Mesenchymal stem cell (in vitro differentiated cells and primary cell): Measurements from ENCODE around the gene DPP6.
A peak's percentile ranks its signal among the peaks of the same experiment; 100 is the strongest.

Source experiments
- DNase-seq: peaks from one replicate; pipeline ENCODE4 v3.0.0-alpha.2; 2013
- H2AFZ ChIP-seq: one replicate; pipeline ENCODE4 v1.6.1; 2013; ENCODE audit warnings: low read depth, mild to moderate bottlenecking, control low read depth, inconsistent platforms, low read length, moderate library complexity
- H2AK5ac ChIP-seq: 2 replicates; pipeline ENCODE4 v1.6.1; 2013; ENCODE audit warnings: low read length, moderate library complexity, mild to moderate bottlenecking, inconsistent platforms; ENCODE audit not compliant: severe bottlenecking
- H2BK120ac ChIP-seq: one replicate; pipeline ENCODE4 v1.6.1; 2013; ENCODE audit warnings: low read depth, mild to moderate bottlenecking, inconsistent platforms, low read length, moderate library complexity
- H2BK12ac ChIP-seq, 2 experiments: one replicate each; pipeline ENCODE4 v1.6.1; 2013; ENCODE audit warnings: inconsistent platforms in 2 of 2, low read length in 2 of 2, mild to moderate bottlenecking in 2 of 2, moderate library complexity in 2 of 2, control low read depth in 1 of 2
- H2BK15ac ChIP-seq: one replicate; pipeline ENCODE4 v1.6.1; 2013; ENCODE audit warnings: mild to moderate bottlenecking, low read depth, inconsistent platforms; ENCODE audit not compliant: poor library complexity, severe bottlenecking
- H2BK5ac ChIP-seq: 2 replicates; pipeline ENCODE4 v1.6.1; 2013; ENCODE audit warnings: low read depth, mild to moderate bottlenecking, low read length, control low read depth, inconsistent platforms; ENCODE audit not compliant: poor library complexity, severe bottlenecking
- H3K14ac ChIP-seq, 2 experiments: one replicate each; pipeline ENCODE4 v1.6.1; 2013; ENCODE audit warnings: inconsistent platforms in 2 of 2, low read length in 2 of 2, control low read depth in 1 of 2, mild to moderate bottlenecking in 1 of 2, moderate library complexity in 1 of 2
- H3K18ac ChIP-seq, 2 experiments: one replicate each; pipeline ENCODE4 v1.6.1; 2013; ENCODE audit warnings: inconsistent platforms in 2 of 2, low read length in 2 of 2, control low read depth in 1 of 2, low read depth in 1 of 2, mild to moderate bottlenecking in 1 of 2
- H3K23ac ChIP-seq, 2 experiments: one replicate each; pipeline ENCODE4 v1.6.1; 2013; ENCODE audit warnings: inconsistent platforms in 2 of 2, low read length in 2 of 2, mild to moderate bottlenecking in 2 of 2, moderate library complexity in 2 of 2, control low read depth in 1 of 2
- H3K27ac ChIP-seq: 2 replicates; pipeline ENCODE4 v1.5.1; 2013; ENCODE audit warnings: mild to moderate bottlenecking, moderate library complexity, low read length, control low read depth, inconsistent platforms; ENCODE audit not compliant: poor library complexity, severe bottlenecking
- H3K27me3 ChIP-seq, 2 experiments: 2 replicates each; pipeline versions ENCODE4 v1.6.1 to v1.7.0; 2013; ENCODE audit warnings: low read length in 2 of 2, mild to moderate bottlenecking in 2 of 2, moderate library complexity in 2 of 2, control low read depth in 1 of 2, inconsistent platforms in 1 of 2; ENCODE audit not compliant: control insufficient read depth in 1 of 2, insufficient read depth in 1 of 2
- H3K36me3 ChIP-seq, 2 experiments: 2 replicates each; pipeline versions ENCODE4 v1.6.1 to v1.7.0; 2013; ENCODE audit warnings: low read length in 2 of 2, control low read depth in 1 of 2, inconsistent platforms in 1 of 2, low read depth in 1 of 2, mild to moderate bottlenecking in 1 of 2; ENCODE audit not compliant: insufficient read depth in 2 of 2, control insufficient read depth in 1 of 2
- H3K4ac ChIP-seq, 2 experiments: one replicate each; pipeline ENCODE4 v1.6.1; 2013; ENCODE audit warnings: inconsistent platforms in 2 of 2, low read length in 2 of 2, mild to moderate bottlenecking in 2 of 2, moderate library complexity in 2 of 2, control low read depth in 1 of 2, low read depth in 1 of 2
- H3K4me1 ChIP-seq: 2 replicates; pipeline ENCODE4 v1.6.1; 2013; ENCODE audit warnings: low read depth, low read length, control low read depth; ENCODE audit not compliant: control insufficient read depth, insufficient read depth
- H3K4me2 ChIP-seq: 2 replicates; pipeline ENCODE4 v1.6.1; 2013; ENCODE audit warnings: low read length, mild to moderate bottlenecking, inconsistent platforms; ENCODE audit not compliant: poor library complexity, severe bottlenecking
- H3K4me3 ChIP-seq, 2 experiments: 2 replicates each; pipeline versions ENCODE4 v1.5.1 to v1.7.0; 2013; ENCODE audit warnings: low read length in 2 of 2, mild to moderate bottlenecking in 2 of 2, control low read depth in 1 of 2, low read depth in 1 of 2; ENCODE audit not compliant: insufficient read depth in 1 of 2
- H3K79me1 ChIP-seq: replicated peaks from 2 replicates; pipeline ENCODE4 v1.6.1; 2013; ENCODE audit warnings: mild to moderate bottlenecking, control low read depth, low read length, inconsistent platforms; ENCODE audit not compliant: poor library complexity, severe bottlenecking
- H3K9ac ChIP-seq: 2 replicates; pipeline ENCODE4 v1.7.0; 2013; ENCODE audit warnings: mild to moderate bottlenecking, low read length, moderate library complexity
- H3K9me3 ChIP-seq: 2 replicates; pipeline ENCODE4 v1.7.0; 2013; ENCODE audit warnings: mild to moderate bottlenecking, low read length; ENCODE audit not compliant: control insufficient read depth
- H4K8ac ChIP-seq: one replicate; pipeline ENCODE4 v1.6.1; 2013; ENCODE audit warnings: inconsistent platforms, mild to moderate bottlenecking, low read length, moderate library complexity
- H4K91ac ChIP-seq: one replicate; pipeline ENCODE4 v1.6.1; 2013; ENCODE audit warnings: mild to moderate bottlenecking, low read length, inconsistent platforms
- WGBS: methylation state at CpG from one replicate; pipeline ENCODE4 v1.1.7; 2013; ENCODE audit warnings: mixed read lengths; 5-methylcytosine and 5-hydroxymethylcytosine counted together

DPP6 gene

DNA sequence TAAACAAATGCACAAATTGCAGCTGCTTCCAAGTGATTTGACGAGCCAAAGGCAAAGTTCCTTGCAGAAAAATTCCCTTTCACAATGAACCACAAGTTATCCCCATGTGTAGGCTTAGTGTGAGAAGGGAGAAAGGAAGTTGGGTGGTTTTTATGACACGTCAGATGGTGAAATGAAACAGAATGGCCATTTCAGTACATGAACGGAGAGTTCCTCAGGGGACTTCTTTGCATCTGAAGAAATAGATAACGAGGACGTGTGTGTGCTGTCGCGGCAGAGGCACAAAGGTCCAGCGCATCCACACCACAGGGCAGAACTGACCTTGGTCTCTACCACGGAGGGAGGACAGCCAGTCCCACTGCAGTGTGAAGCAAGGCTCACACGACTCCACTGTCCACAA is 814.9 kb downstream of the DPP6 start:
- H3K14ac ChIP-seq: no peak overlapping the region
- no peak overlapping the region for H2BK12ac ChIP-seq
- H3K4me3 ChIP-seq: no peak overlapping the region
- H2AFZ ChIP-seq: no peak overlapping the region
- H3K23ac ChIP-seq: no peak overlapping the region
- no peak overlapping the region for H3K4me2 ChIP-seq
- H3K4ac ChIP-seq: no peak overlapping the region
- H3K36me3 ChIP-seq: no peaks in the 10 kb centered on the region
- H2BK5ac ChIP-seq: no peak overlapping the region
- H3K9ac ChIP-seq: no peak overlapping the region
- 52% methylated on average over 8 of the region's 10 CpGs for WGBS
- no peaks in the 10 kb centered on the region for H3K27me3 ChIP-seq
- DNase-seq: peak; percentile 11
- H2AK5ac ChIP-seq: no peak overlapping the region
- no peaks in the 10 kb centered on the region for H3K79me1 ChIP-seq
- H4K8ac ChIP-seq: no peak overlapping the region
- H3K18ac ChIP-seq: no peak overlapping the region
- H2BK120ac ChIP-seq: no peak overlapping the region
- no peak overlapping the region for H2BK15ac ChIP-seq
- H3K4me1 ChIP-seq: no peaks in the 10 kb centered on the region
- H4K91ac ChIP-seq: no peak overlapping the region
- H3K27ac ChIP-seq: no peak overlapping the region
- H3K9me3 ChIP-seq: no peaks in the 10 kb centered on the region

GRCh38 chr7:154868921-154869320 is 816.7 kb downstream of the DPP6 start:
- no peak overlapping the region for H2AFZ ChIP-seq
- no peak overlapping the region for H2BK12ac ChIP-seq
- DNase-seq: no peak
- no peak overlapping the region for H4K8ac ChIP-seq
- H3K9ac ChIP-seq: no peak overlapping the region
- no peaks in the 10 kb centered on the region for H3K4me1 ChIP-seq
- H2BK5ac ChIP-seq: no peak overlapping the region
- H3K23ac ChIP-seq: no peak overlapping the region
- H3K4me2 ChIP-seq: no peak overlapping the region
- no peak overlapping the region for H3K4me3 ChIP-seq
- no peak overlapping the region for H2BK120ac ChIP-seq
- H3K27ac ChIP-seq: no peak overlapping the region
- H3K9me3 ChIP-seq: no peaks in the 10 kb centered on the region
- no peak overlapping the region for H2BK15ac ChIP-seq
- no peak overlapping the region for H3K4ac ChIP-seq
- H3K18ac ChIP-seq: no peak overlapping the region
- H3K27me3 ChIP-seq: no peaks in the 10 kb centered on the region
- no peaks in the 10 kb centered on the region for H3K79me1 ChIP-seq
- no peak overlapping the region for H4K91ac ChIP-seq
- no peaks in the 10 kb centered on the region for H3K36me3 ChIP-seq
- H2AK5ac ChIP-seq: no peak overlapping the region
- no peak overlapping the region for H3K14ac ChIP-seq
- WGBS: 21% methylated on average over 11 of the region's 11 CpGs

DNA sequence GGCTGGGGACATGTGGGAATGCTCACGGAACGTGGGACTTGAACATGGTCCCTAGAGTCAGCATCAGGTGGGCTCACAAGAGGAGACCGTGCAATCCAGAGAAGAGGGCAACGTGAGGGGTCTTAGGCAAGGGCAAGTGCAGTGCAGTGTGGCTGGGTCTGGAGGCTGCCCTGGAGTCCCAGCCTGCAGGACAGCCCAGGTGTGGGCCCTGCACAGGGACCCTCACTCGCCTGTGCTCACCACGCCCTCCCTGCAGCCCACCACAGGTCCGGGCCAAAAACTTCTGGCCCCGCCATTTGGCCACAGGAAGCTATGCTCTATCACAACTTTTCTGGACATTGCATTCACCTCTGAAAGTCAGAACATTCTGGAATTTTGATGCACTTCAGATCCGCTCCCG is 817.2 kb downstream of the DPP6 start:
- Histone ChIP-seq H3K18ac (no peak overlapping the region), H4K8ac (no peak overlapping the region), H2BK120ac (no peak overlapping the region), H3K14ac (no peak overlapping the region), H3K4me1 (no peaks in the 10 kb centered on the region), H2BK5ac (no peak overlapping the region), H3K27me3 (no peaks in the 10 kb centered on the region), H3K9ac (no peak overlapping the region), H2AFZ (no peak overlapping the region), H2BK15ac (no peak overlapping the region), H4K91ac (peak overlapping the region; percentile 28), H3K9me3 (no peaks in the 10 kb centered on the region), H3K79me1 (no peaks in the 10 kb centered on the region), H3K27ac (no peak overlapping the region), H3K4me3 (no peak overlapping the region), H3K4me2 (no peak overlapping the region), H3K4ac (no peak overlapping the region), H3K23ac (no peak overlapping the region), H3K36me3 (no peaks in the 10 kb centered on the region), H2AK5ac (no peak overlapping the region), H2BK12ac (no peak overlapping the region)
- DNase-seq: no peak
- 73% methylated on average over 8 of the region's 10 CpGs for WGBS

GRCh38 chr7:154871507-154871906 is 819.3 kb downstream of the DPP6 start:
- Histone ChIP-seq H3K4ac (no peak overlapping the region), H2BK12ac (no peak overlapping the region), H2BK15ac (no peak overlapping the region), H3K23ac (no peak overlapping the region), H3K4me1 (no peaks in the 10 kb centered on the region), H3K9me3 (no peaks in the 10 kb centered on the region), H3K18ac (no peak overlapping the region), H2AFZ (no peak overlapping the region), H4K8ac (no peak overlapping the region), H3K36me3 (no peaks in the 10 kb centered on the region), H2BK120ac (no peak overlapping the region), H2AK5ac (no peak overlapping the region), H3K27ac (no peak overlapping the region), H2BK5ac (no peak overlapping the region), H3K4me3 (no peak overlapping the region), H3K27me3 (no peaks in the 10 kb centered on the region), H3K79me1 (no peaks in the 10 kb centered on the region), H3K9ac (no peak overlapping the region), H3K4me2 (no peak overlapping the region), H3K14ac (no peak overlapping the region), H4K91ac (no peak overlapping the region)
- WGBS: 87% methylated on average over 4 of the region's 4 CpGs
- no peak for DNase-seq
